MCF 10A (cell line): ENCODE results near the gene LTBR. TPM values are rescaled to one million over a fixed set of nuclear protein-coding genes. Genes with fewer than 3 reads are reported as not detected.
"Not testable (repeated sequence)": the region's sequence is repeated elsewhere in the genome, so short reads cannot be mapped to it uniquely, and the experiment has no call there.

Source experiments
- BruUV-seq: library from RNA; stranded (reverse); fragments of 400-500 nt; replicated peaks from 2 replicates; lab custom pipeline; 2021; lab: Mats Ljungman, UMichigan
- CTCF ChIA-PET: fragments of 300-600 bp; sonication (Branson Sonifier 250); formaldehyde crosslinking; extraction: SDS; loops from one replicate; lab custom pipeline; 2021; ENCODE audit warnings: antibody characterized with exemption, inconsistent platforms; lab: Yijun Ruan, JAX
- POLR2A ChIA-PET: fragments of 300-600, 350-650 bp; sonication (Branson Sonifier 250); formaldehyde crosslinking; extraction: SDS; loops from one replicate; lab custom pipeline; 2020; ENCODE audit warnings: antibody characterized with exemption, inconsistent platforms; lab: Yijun Ruan, JAX
- DNase-seq: peaks from one replicate; pipeline ENCODE4 v3.0.0-alpha.2; 2018; ENCODE audit not compliant: unreplicated experiment
- H3K27ac Mint-ChIP-seq: one replicate; pipeline ENCODE4 v1.8.0; 2022; ENCODE audit warnings: mild to moderate bottlenecking, low read depth, mixed read lengths; ENCODE audit not compliant: unreplicated experiment
- H3K27me3 Mint-ChIP-seq: one replicate; pipeline ENCODE4 v1.8.0; 2022; ENCODE audit warnings: mixed read lengths; ENCODE audit not compliant: insufficient read depth, unreplicated experiment
- H3K36me3 Mint-ChIP-seq: one replicate; pipeline ENCODE4 v1.8.0; 2022; ENCODE audit warnings: mild to moderate bottlenecking, moderate library complexity, mixed read lengths; ENCODE audit not compliant: insufficient read depth, unreplicated experiment
- H3K4me1 Mint-ChIP-seq: one replicate; pipeline ENCODE4 v1.8.0; 2022; ENCODE audit warnings: mixed read lengths; ENCODE audit not compliant: insufficient read depth, unreplicated experiment
- H3K4me3 Mint-ChIP-seq: one replicate; pipeline ENCODE4 v1.8.0; 2022; ENCODE audit warnings: mild to moderate bottlenecking, moderate library complexity, mixed read lengths; ENCODE audit not compliant: unreplicated experiment
- H3K9me3 Mint-ChIP-seq: one replicate; pipeline ENCODE4 v1.8.0; 2022; ENCODE audit warnings: mixed read lengths; ENCODE audit not compliant: unreplicated experiment
- intact Hi-C: fragments of 100-400 bp; cut with micrococcal nuclease; formaldehyde crosslinking; loops from 2 replicates; pipeline ENCODE4 v1.14.1; 2022
- total RNA-seq: library from RNA; stranded (reverse); gene quantifications from 2 replicates; pipeline ENCODE4 v1.2.3, GENCODE V29; 2022
- TF ChIP-seq, protein P1 (sequence below): fragments of 200-600 bp; IDR thresholded peaks from one replicate; pipeline ENCODE4 v1.8.0; 2022; ENCODE audit warnings: antibody characterized with exemption, mild to moderate bottlenecking; ENCODE audit not compliant: unreplicated experiment

Gene LTBR
- total RNA-seq, 1 experiment from 2014 or later, result 169 TPM

DNA sequence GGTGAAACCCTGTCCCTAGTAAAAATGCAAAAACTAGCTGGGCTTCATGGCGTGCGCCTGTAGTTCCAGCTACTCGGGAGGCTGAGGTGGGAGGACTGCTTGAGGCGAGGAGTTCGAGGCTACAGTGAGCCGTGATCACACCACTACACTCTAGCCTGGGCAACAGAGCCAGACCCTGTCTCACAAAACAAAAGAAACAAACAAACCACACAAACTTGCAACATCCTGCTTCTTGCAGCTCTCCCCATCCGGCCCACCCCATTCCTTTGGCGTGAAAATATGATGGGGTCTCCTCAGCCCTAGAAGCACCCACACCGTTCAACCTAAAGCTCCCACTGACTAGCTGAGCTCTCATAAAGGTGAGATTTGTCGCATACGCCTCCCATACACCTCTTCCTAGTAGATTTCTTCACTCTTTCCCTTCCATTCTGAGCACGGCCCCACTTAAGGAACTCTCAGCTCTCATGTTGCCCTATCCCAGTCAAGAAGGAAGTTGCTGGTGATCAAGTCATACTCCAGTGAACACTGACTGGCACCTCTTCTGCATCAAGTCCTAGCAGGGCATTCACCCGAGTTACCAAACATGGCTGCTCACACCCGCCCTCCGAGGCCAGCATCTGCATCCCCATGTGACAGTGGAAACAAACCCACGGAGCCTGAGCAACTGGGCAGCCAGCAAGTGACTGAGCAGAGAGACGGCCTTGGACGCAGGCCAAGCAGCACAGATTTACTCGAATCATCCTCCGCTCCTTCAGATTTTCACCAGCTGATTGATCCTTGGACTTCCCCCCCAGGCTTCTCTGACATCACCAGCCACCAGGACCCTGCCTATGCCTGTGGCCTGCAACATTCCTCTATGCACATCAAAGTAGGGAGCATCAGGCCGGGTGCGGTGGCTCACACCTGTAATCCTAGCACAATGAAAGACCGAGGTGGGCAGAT lies 41.9 kb downstream of the LTBR start:
- Mint-ChIP-seq H3K36me3 (no peaks in the 10 kb centered on the region), H3K4me3 (no peak overlapping the region), H3K4me1 (peaks cover 14% of the 10 kb centered on the region), H3K27ac (no peak overlapping the region), H3K27me3 (no peaks in the 10 kb centered on the region), H3K9me3 (no peaks in the 10 kb centered on the region)
- ChIA-PET POLR2A (interaction anchor here (0.9 to 4.0 kb wide), 3 partner anchors 25 to 40 kb away, joined by 3 to 14 read pairs (median 4); partner anchors contain the start of gene TAPBPL), CTCF (interaction anchor here (0.5 to 5.5 kb wide), 13 partner anchors 17 to 187 kb away, joined by 3 to 99 read pairs (median 5); partner anchors contain the start of genes GAPDH, NOP2, TAPBPL and VAMP1)
- intact Hi-C loops, result no loop called here
- TF ChIP-seq, protein P1, sequence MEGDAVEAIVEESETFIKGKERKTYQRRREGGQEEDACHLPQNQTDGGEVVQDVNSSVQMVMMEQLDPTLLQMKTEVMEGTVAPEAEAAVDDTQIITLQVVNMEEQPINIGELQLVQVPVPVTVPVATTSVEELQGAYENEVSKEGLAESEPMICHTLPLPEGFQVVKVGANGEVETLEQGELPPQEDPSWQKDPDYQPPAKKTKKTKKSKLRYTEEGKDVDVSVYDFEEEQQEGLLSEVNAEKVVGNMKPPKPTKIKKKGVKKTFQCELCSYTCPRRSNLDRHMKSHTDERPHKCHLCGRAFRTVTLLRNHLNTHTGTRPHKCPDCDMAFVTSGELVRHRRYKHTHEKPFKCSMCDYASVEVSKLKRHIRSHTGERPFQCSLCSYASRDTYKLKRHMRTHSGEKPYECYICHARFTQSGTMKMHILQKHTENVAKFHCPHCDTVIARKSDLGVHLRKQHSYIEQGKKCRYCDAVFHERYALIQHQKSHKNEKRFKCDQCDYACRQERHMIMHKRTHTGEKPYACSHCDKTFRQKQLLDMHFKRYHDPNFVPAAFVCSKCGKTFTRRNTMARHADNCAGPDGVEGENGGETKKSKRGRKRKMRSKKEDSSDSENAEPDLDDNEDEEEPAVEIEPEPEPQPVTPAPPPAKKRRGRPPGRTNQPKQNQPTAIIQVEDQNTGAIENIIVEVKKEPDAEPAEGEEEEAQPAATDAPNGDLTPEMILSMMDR, result no peak
- no peak for DNase-seq
- no TSS peak for BruUV-seq

DNA sequence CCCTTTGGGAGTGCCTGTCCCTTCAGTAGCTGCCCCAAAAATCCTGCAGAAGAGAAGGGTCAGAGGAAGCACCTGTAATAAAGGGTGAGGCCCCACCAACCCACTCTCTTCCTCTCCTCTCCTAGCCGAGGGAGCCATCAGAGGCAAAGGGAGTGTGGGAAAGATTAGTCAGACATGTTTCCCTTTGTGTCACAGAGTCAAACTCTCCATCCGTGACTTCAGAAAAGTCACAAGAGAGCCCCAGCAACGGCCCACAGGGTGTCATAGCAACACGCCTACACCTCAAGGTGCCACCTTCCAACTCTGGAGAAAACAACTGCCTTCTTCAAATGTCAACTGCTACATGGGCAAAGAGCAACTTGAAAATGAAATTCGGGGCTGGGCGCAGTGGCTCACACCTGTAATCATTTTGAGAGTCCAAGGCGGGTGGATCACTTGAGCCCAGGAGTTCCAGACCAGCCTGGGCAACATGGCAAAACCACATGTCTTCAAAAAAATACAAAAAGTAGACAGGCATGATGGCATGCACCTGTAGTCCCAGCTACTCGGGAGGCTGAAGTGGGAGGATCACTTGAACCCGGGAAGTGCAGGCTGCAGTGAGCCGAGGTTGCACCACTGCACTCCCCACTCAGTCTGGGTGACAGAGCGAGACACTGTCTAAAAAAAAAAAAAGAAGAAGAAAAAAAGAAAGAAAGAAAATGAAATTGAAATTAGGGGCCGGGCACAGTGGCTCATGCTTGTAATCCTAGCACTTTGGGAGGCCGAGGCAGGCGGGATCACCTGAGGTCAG lies 43.1 kb downstream of the LTBR start:
- Mint-ChIP-seq H3K4me3 (no peak overlapping the region), H3K4me1 (peaks cover 22% of the 10 kb centered on the region), H3K9me3 (no peaks in the 10 kb centered on the region), H3K27ac (no peak overlapping the region), H3K27me3 (no peaks in the 10 kb centered on the region), H3K36me3 (no peaks in the 10 kb centered on the region)
- CTCF ChIA-PET, result interaction anchor here (0.6 to 5.5 kb wide), 5 partner anchors 29 to 231 kb away, joined by 3 to 99 read pairs (median 15); partner anchors contain the start of genes GAPDH and NOP2
- intact Hi-C loops, result no loop called here
- TF ChIP-seq, protein P1, result no peak
- BruUV-seq, result no TSS peak
- POLR2A ChIA-PET, result interaction anchor here (0.7 to 2.3 kb wide), 2 partner anchors 9 to 108 kb away, joined by 3 to 5 read pairs; no protein-coding TSS in a partner anchor
- no peak for DNase-seq

DNA sequence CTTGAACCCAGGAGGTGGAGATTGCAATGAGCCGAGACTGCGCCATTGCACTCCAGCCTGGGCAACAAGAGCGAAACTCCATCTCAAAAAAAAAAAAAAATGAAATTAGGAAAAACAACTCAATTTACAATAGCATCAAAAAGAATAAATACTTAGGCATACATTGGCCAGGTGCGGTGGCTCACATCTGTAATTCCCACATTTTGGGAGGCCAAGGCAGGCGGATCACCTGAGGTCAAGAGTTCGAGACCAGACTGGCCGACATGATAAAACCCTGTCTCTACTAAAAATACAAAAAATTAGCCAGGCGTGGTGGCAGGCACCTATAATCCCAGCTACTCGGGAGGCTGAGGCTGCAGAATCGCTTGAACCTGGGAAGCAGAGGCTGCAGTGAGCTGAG lies 43.8 kb downstream of the LTBR start:
- ChIA-PET POLR2A (interaction anchor here (1.1 to 2.3 kb wide), 2 partner anchors 10 to 24 kb away, joined by 5 to 6 read pairs; partner anchors contain the start of gene TAPBPL), CTCF (interaction anchor here (0.6 to 1.1 kb wide), 6 partner anchors 38 to 232 kb away, joined by 3 to 7 read pairs (median 3); partner anchors contain the start of gene VAMP1)
- BruUV-seq, H3K36me3 Mint-ChIP-seq, H3K27me3 Mint-ChIP-seq, H3K27ac Mint-ChIP-seq, DNase-seq, H3K9me3 Mint-ChIP-seq, intact Hi-C loops, H3K4me3 Mint-ChIP-seq: not testable (repeated sequence)
- peaks cover 22% of the 10 kb centered on the region for H3K4me1 Mint-ChIP-seq

DNA sequence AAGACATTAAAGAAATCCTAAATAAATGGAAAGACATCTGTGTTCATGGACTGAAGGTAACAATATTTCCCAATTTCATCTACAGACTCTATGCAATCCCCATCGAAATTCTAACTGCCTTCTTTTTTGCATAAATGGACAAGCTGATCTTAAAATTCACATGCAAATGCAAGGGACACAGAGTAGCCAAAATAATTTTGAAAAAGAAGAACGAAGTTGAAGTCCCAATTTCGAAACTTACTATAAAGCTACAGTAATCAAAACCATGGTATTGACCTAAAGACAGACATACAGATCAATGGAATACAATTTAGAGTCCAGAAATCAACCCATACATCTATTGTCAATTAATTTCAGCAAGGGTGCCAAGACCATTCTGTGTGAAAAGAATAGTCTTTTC lies 44.4 kb downstream of the LTBR start:
- intact Hi-C loops, result no loop called here
- CTCF ChIA-PET, result interaction anchor here (0.6 to 1.1 kb wide), 8 partner anchors 13 to 221 kb away, joined by 3 to 7 read pairs (median 3); partner anchors contain the start of gene VAMP1
- DNase-seq, result no peak
- TF ChIP-seq, protein P1, result no peak
- Mint-ChIP-seq H3K4me1 (peaks cover 22% of the 10 kb centered on the region), H3K27ac (no peak overlapping the region), H3K4me3 (no peak overlapping the region), H3K36me3 (no peaks in the 10 kb centered on the region), H3K27me3 (no peaks in the 10 kb centered on the region), H3K9me3 (no peaks in the 10 kb centered on the region)
- POLR2A ChIA-PET, result interaction anchor here (0.8 to 2.3 kb wide), 4 partner anchors 11 to 110 kb away, joined by 5 to 6 read pairs (median 5); partner anchors contain the start of genes SCNN1A and TAPBPL
- BruUV-seq, result no TSS peak
